HG03565 (cell line): ENCODE measurements around the gene PCDHA7.
"Not testable (repeated sequence)": the region's sequence is repeated elsewhere in the genome, so short reads cannot be mapped to it uniquely, and the experiment has no call there.

Experiments
- ATAC-seq: cut with Tn5 transposase; IDR thresholded peaks from one replicate; pipeline ENCODE4 v1.9.1; 2021; ENCODE audit warnings: mild to moderate bottlenecking, moderate library complexity; ENCODE audit not compliant: unreplicated experiment

Gene PCDHA7

DNA sequence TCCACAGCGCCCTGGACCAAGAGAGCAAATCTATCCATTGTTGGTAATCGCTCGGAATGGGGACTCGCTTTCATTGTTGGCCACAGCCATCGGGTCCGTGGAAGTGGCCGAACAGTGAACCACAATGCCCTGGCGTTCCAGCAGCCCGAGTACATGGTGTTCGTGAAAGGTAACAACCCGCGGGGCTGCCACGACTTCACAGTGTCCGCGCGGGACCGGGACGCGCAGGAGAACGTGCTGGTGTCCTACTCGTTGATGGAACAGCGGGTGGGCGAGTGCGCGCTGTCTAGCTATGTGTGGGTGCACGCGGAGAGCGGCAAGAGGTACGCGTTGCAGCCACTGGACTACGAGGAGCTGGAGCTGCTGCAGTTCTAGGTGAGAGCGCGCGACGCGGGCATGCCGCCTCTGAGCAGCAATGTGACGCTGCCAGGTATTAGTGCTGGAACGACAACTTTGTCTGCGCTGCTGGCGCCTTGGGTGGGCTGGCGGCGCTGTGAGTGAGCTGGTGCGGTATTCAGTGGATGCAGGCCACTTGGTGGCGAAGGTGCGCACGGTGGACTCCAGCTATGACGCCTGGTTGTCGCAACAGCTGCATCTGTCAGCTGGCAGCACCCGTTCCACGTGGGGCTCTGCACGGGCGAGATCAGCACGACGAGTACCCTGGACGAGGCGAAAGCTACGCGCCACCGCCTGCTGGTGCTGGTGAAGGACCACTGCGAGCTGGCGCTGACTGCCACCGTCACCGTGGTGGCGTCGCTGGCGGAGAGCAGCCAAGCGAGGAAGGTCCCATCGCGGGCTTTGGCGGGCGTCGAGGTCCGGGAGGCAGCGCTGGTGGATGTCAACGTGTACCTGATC, 28.6 kb downstream of the PCDHA7 start:
- no peak for ATAC-seq

GRCh38 chr5:140868721-140869554, 34.9 kb downstream of the PCDHA7 start, which contains the start of gene PCDHA11:
TSS of gene PCDHA11 (plus strand) at chr5:140868957. CDS start at chr5:140869104, 147 bp downstream.
- no peak for ATAC-seq

DNA sequence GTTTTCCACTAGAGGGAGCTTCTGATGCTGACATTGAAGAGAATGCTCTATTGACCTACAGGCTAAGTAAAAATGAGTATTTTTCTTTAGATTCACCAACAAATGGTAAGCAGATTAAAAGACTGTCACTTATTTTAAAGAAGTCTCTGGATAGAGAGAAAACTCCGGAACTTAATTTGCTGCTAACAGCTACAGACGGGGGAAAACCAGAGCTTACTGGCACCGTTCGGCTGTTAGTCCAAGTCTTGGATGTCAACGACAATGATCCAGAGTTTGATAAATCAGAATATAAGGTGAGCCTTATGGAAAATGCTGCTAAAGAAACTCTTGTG, 35.5 kb downstream of the PCDHA7 start:
- no peak for ATAC-seq

DNA sequence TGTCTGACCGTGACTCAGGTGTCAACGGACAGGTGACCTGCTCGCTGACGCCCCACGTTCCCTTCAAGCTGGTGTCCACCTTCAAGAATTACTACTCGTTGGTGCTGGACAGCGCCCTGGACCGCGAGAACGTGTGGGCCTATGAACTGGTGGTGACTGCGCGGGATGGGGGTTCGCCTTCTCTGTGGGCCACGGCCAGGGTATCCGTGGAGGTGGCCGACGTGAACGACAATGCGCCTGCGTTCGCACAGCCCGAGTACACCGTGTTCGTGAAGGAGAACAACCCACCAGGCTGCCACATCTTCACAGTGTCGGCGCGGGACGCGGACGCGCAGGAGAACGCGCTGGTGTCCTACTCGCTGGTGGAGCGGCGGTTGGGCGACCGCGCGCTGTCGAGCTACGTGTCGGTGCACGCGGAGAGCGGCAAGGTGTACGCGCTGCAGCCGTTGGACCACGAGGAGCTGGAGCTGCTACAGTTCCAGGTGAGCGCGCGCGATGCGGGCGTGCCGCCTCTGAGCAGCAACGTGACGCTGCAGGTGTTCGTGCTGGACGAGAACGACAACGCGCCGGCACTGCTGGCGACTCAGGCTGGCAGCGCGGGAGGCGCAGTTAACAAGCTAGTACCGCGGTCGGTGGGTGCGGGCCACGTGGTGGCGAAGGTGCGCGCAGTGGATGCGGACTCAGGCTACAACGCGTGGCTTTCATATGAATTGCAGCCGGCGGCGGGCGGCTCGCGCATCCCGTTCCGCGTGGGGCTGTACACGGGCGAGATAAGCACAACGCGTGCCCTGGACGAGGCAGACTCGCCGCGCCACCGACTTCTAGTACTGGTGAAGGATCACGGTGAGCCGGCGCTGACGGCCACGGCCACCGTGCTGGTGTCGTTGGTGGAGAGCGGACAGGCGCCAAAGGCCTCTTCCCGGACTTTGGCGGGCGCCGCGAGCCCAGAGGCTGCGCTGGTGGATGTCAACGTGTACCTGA, 36.4 kb downstream of the PCDHA7 start:
- ATAC-seq: no peak

GRCh38 chr5:140875085-140876065, 41.3 kb downstream of the PCDHA7 start, which contains the start of gene PCDHA12:
TSS of gene PCDHA12 (plus strand) at chr5:140875308. CDS start at chr5:140875473, 165 bp downstream.
- ATAC-seq: no peak

DNA sequence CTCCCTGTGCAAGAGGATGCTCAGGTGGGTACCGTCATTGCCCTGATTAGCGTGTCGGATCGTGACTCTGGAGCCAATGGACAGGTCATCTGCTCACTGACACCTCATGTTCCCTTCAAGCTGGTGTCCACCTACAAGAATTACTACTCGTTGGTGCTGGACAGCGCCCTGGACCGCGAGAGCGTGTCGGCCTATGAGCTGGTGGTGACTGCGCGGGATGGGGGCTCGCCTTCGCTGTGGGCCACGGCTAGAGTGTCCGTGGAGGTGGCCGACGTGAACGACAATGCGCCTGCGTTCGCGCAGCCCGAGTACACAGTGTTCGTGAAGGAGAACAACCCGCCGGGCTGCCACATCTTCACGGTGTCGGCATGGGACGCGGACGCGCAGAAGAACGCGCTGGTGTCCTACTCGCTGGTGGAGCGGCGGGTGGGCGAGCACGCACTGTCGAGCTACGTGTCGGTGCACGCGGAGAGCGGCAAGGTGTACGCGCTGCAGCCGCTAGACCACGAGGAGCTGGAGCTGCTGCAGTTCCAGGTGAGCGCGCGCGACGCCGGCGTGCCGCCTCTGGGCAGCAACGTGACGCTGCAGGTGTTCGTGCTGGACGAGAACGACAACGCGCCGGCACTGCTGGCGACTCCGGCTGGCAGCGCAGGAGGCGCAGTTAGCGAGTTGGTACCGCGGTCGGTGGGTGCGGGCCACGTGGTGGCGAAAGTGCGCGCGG, 42.6 kb downstream of the PCDHA7 start:
- not testable (repeated sequence) for ATAC-seq

DNA sequence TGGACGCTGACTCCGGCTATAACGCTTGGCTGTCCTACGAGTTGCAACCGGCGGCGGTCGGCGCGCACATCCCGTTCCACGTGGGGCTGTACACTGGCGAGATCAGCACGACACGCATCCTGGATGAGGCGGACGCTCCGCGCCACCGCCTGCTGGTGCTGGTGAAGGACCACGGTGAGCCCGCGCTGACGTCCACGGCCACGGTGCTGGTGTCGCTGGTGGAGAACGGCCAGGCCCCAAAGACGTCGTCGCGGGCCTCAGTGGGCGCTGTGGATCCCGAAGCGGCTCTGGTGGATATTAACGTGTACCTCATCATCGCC, 43.2 kb downstream of the PCDHA7 start:
- ATAC-seq: no peak

DNA sequence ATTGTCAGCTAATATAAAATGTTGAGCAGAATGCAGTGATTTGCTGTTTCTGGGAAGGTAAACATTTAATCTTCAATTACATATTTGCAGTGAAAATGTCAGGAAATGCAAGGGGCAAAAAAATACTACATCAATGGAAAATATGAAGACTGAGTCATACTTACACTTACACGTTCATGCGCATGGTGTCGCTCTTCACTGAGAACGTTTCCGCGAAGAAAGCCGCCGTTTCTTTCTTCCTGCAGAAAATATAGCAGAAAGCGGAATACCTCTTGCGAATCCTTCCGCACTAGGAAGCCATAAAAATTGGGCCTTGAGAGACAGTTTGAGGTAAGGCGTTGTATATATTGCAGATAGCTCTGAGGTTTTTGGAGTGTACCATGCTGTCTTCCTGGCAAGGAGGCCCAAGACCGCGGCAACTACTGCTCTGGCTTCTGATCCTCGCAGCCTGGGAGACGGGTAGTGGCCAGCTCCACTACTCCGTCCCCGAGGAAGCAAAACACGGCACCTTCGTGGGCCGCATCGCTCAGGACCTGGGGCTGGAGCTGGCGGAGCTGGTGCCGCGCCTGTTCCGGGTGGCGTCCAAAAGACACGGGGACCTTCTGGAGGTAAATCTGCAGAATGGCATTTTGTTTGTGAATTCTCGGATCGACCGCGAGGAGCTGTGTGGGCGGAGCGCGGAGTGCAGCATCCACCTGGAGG, 48.0 kb downstream of the PCDHA7 start, which contains the start of gene PCDHA13:
Gene PCDHA13 (plus strand): TSS at position 236 of the 702 bp plus-strand sequence. CDS start 145 bp downstream, at position 381.
- no peak for ATAC-seq

DNA sequence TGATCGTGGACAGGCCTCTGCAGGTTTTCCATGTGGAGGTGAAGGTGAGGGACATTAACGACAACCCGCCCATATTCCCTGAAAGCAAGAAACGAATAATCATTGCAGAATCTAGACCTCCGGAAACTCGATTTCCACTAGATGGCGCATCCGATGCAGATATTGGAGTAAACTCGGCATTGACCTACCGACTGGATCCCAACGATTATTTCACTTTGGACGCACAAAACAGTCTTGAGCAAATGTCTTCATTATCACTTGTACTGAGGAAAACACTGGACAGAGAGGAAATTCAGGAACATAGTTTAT, 48.5 kb downstream of the PCDHA7 start:
- ATAC-seq: no peak

DNA sequence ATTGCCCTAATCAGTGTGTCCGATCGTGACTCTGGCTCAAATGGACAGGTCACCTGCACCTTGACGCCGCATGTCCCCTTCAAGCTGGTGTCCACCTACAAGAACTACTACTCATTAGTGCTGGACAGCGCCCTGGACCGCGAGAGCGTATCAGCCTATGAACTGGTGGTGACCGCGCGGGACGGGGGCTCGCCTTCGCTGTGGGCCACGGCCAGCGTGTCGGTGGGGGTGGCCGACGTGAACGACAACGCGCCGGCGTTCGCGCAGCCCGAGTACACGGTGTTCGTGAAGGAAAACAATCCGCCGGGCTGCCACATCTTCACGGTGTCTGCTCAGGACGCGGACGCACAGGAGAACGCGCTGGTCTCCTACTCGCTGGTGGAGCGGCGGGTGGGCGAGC, 49.3 kb downstream of the PCDHA7 start:
- no peak for ATAC-seq

- ATAC-seq: no peak
Observed at GRCh38 chr5:140883927-140884697, 50.0 kb downstream of the PCDHA7 start.
